ENCODE data around the gene GPX4.

The GPX4 gene, protein sequence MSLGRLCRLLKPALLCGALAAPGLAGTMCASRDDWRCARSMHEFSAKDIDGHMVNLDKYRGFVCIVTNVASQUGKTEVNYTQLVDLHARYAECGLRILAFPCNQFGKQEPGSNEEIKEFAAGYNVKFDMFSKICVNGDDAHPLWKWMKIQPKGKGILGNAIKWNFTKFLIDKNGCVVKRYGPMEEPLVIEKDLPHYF

DNA sequence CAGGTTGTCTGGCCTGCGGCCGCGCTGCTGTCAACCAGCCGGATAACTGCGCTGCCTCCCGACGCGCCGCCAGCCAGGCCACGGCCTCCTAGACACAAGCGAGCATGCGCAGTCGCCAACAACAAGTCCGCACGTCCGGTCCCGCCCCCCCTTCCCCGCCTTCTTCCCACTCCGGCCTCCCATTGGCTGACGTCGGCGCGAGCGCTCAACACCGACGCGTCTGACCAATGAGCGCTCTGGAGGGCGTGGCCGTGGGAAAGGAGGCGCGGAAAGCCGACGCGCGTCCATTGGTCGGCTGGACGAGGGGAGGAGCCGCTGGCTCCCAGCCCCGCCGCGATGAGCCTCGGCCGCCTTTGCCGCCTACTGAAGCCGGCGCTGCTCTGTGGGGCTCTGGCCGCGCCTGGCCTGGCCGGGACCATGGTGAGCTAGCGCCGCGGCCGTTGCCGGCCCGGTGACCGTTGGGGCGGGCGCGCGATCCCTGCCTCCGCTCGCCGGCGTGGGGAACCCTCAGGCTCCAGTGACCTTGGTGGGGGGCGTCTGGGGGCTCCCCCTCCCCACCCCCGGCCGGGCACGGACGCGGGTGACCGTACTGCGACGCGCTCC, at the start of gene GPX4:
Gene GPX4, plus strand, starts transcription at position 287 of the 603 bp plus-strand sequence. Its CDS starts 50 bp downstream, at position 337.
- DNase-seq = peak; percentile 100

DNA sequence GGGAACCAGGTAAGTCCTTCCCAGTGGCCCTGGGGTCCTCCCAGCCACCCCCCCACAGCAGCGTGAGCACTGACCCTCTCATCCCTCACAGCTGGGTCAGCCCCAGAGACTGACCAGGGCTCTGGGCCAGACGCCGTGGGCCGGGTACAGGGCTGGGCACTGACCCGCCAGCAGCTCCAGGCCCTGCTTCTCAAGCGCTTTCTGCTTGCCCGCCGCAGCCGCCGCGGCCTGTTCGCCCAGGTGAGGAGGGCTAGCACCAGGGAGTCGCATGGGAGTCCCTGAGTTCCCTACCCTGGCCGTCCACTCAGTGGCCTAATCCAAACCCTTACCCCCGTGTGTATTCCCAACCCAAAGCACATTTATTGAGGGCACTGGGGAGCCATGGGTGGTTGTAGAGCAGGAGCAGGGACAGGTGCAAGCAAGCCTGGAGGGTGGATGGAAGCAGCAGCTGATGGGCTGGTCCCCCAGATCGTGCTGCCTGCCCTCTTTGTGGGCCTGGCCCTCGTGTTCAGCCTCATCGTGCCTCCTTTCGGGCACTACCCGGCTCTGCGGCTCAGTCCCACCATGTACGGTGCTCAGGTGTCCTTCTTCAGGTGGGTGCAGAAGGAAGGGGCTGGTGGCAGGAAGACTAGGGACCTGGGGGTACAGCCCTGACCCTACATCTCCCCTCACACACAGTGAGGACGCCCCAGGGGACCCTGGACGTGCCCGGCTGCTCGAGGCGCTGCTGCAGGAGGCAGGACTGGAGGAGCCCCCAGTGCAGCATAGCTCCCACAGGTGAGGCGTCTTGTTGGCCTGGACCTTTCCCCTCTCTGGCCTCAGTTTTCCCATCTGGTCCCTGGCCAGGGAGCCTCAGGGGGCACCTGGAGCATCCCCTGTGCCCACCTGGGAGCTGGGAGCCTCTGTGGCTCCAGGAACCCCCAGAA, 49.4 kb upstream of the GPX4 start:
- DNase-seq = no peak

DNA sequence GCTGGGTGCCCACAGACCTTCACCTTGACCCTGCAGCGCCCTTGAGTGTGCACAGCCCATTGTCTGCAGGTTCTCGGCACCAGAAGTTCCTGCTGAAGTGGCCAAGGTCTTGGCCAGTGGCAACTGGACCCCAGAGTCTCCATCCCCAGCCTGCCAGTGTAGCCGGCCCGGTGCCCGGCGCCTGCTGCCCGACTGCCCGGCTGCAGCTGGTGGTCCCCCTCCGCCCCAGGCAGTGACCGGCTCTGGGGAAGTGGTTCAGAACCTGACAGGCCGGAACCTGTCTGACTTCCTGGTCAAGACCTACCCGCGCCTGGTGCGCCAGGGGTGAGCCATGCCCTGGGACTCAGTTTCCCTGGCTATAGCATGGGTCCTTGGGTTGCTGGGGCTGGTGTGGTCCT, 48.8 kb upstream of the GPX4 start:
- DNase-seq = no peak

DNA sequence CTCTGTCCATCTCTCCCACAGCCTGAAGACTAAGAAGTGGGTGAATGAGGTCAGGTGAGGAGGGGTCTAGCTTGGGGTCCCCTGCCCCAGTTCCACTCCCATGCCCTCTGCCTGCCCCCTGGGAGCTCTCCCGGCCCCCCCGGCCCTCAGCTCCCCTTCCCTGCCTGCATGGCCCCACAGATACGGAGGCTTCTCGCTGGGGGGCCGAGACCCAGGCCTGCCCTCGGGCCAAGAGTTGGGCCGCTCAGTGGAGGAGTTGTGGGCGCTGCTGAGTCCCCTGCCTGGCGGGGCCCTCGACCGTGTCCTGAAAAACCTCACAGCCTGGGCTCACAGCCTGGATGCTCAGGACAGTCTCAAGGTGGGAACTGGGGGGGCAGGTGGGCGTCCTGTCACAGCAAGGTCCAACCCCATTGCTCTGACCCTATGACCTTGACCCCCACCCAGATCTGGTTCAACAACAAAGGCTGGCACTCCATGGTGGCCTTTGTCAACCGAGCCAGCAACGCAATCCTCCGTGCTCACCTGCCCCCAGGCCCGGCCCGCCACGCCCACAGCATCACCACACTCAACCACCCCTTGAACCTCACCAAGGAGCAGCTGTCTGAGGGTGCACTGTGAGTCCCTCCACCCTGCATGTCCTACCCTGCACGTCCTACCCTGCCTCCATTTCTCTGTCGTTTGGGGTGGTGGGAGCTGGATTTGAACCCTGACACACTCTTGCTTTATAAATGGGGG, 47.7 kb upstream of the GPX4 start:
- no peak for DNase-seq

- DNase-seq = peak; percentile 26
Observed at GRCh38 chr19:1057176-1057855, 46.5 kb upstream of the GPX4 start.

GRCh38 chr19:1058112-1058511, 45.7 kb upstream of the GPX4 start:
- no peak for DNase-seq

GRCh38 chr19:1060689-1061088, 43.1 kb upstream of the GPX4 start:
- DNase-seq = no peak

DNA sequence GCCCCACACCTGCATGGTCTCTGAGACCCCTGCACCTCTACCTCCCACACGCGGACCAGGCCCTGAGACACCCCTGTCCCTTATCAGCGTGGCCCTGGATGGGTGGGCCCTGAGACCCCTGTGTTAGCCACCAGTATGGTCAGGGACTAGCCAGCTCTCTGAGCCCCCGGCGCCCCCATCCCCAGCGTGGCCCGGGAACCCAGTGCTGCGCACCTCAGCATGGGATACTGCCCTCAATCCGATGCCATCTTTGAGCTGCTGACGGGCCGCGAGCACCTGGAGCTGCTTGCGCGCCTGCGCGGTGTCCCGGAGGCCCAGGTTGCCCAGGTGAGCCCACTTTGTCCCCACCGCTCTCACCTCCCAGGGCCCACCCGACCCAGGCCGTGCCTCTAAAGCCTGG, 41.8 kb upstream of the GPX4 start:
- DNase-seq = no peak

DNA sequence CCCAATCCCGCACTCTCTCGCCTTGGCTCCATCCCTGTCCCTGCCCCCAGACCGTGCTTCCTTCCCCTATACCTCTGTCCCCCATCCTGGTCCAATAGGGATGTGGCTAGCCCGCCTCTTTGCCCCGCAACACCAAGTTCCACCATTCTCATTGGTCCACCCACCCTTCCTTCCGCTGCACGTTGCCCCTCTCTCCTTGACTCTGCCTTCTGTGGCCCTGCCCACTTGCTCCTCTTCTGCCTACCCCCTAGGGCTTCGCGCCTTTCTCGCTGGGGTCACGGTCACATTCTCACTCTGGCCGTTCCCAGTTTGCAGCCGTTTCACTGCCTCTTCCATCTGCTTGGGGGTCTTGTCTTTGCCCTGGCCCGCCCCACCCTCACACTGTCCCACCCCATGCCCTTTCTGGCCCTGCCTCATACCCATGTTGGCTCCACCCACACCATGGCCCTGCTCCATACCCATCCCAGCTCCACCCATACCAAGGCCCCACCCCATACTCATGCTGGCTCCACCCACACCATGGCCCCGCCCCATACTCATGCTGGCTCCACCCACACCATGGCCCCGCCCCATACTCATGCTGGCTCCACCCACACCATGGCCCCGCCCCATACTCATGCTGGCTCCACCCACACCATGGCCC, 41.3 kb upstream of the GPX4 start:
- no peak for DNase-seq

DNA sequence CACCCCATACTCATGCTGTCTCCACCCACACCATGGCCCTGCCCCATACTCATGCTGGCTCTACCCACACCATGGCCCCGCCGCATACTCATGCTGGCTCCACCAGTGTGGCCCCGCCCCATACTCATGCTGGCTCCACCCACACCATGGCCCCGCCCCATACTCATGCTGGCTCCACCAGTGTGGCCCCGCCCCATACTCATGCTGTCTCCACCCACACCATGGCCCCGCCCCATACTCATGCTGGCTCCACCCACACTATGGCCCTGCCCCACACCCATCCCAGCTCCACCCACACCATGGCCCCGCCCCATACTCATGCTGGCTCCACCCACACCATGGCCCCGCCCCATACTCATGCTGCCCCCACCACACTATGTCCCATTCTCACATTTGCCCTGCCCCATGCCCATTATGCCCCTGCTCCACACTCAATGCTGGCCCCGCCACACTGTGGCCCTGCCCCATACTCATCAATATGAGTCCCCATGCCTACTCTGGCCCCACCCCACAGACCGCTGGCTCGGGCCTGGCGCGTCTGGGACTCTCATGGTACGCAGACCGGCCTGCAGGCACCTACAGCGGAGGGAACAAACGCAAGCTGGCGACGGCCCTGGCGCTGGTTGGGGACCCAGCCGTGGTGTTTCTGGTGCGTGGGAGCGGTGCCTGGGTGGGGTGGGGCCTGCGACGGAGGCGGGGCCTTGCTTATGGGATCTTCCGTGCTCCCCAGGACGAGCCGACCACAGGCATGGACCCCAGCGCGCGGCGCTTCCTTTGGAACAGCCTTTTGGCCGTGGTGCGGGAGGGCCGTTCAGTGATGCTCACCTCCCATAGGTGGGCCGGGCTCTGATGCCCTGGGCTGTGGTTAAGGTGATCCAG, 40.5 kb upstream of the GPX4 start:
- no peak for DNase-seq

- DNase-seq = no peak
Observed at GRCh38 chr19:1063909-1064660, 39.7 kb upstream of the GPX4 start.

DNA sequence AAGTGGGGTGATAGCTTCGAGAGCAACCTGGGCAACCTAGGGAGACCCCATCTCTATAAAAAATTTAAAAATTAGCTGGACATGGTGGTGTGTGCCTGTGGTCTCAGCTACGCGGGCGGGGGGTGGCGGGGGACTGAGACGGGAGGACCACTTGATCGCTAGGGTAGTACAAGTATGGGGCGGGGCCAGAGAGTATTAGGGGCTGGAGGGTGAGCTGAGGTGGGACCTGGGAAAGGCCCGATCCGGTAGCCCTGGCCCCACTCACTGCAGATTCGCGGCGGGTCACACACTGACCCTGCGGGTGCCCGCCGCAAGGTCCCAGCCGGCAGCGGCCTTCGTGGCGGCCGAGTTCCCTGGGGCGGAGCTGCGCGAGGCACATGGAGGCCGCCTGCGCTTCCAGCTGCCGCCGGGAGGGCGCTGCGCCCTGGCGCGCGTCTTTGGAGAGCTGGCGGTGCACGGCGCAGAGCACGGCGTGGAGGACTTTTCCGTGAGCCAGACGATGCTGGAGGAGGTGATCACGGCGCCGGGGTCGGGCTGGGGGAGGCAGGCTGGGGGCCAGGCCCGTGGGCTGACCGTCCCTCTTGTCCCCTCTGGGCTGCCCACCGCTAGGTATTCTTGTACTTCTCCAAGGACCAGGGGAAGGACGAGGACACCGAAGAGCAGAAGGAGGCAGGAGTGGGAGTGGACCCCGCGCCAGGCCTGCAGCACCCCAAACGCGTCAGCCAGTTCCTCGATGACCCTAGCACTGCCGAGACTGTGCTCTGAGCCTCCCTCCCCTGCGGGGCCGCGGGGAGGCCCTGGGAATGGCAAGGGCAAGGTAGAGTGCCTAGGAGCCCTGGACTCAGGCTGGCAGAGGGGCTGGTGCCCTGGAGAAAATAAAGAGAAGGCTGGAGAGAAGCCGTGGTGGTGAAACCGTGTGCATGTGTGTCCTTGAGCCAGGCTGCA, 38.9 kb upstream of the GPX4 start:
- DNase-seq = no peak

GRCh38 chr19:1065606-1066109, 38.1 kb upstream of the GPX4 start:
- DNase-seq = no peak

GRCh38 chr19:1066251-1066747, 37.5 kb upstream of the GPX4 start:
- DNase-seq = no peak

DNA sequence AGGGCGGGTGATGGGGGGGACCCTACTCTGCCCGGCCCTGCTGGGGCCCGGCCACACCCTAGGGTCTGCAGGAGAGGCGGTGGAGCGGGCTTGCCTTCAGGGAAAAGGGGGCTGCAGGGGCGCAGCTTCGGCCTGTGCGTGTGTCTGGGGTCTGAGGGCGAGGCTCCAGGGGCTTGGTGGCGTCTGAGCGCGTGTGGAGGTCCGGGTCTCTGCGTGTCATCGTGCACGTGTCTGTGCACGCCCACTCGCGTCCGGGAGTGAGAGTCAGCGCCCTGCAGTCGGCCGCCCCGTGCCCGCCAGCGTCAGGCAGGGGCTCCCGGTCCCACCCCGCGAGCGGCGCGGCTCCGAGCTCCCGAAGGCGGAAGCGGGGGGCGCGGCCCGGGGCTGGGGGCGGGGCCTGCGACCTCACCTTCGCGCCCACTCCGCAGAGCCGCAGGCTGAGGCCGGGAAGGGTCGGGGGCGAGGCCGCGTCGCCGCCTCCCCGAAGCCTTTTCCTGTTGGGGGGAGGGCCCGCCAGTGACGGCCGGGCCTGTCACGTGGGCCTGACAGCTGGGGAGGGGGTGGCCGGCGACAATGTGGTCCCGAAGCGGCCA, 37.0 kb upstream of the GPX4 start, which contains the start of gene ARHGAP45:
Gene ARHGAP45, plus strand, starts transcription at position 420 of the 593 bp plus-strand sequence. CDS start 239 bp downstream, outside the sequence.
- DNase-seq = no peak

DNA sequence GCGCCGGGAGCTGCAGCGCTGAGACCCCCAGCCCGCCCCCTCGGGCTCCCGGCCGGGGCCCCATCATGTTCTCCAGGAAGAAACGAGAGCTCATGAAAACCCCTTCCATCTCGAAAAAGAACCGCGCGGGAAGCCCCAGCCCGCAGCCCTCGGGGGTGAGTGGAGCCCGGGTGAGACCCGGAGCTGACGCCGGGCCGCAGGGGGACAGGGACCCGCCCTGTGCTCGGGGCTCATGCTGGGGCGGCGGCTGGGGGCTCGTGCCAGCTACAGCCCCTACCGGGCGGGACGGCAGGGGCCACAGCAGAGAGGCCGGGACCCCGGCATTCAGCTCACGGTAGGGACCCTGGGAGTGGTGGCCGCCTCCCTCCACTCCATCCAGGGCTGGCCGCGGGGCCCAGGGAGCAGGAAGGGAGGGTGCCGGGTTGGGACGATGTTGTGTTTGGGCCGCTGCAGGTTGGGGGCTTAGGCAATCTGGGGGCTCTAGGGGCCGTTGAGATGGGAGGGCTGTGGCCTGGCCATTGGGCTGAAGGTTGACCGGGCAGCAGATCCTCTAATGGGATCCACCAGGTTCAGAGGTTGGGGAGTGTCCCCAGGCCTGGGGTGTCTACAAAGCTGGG, 36.3 kb upstream of the GPX4 start:
- DNase-seq = no peak

All from amniotic stem cell (primary cell).